Breast epithelium (tissue), 3 donors: ENCODE data around the gene RTBDN.

ENCODE experiments used
- POLR2A ChIP-seq: fragments of 450-650 bp; IDR thresholded peaks from one replicate; pipeline ENCODE4 v1.6.1; 2016; ENCODE audit warnings: antibody characterized with exemption, mild to moderate bottlenecking, moderate library complexity
- POLR2AphosphoS5 ChIP-seq, 3 donors: sonication (generic); formaldehyde crosslinking; IDR thresholded peaks; one replicate each; pipeline ENCODE4 v1.6.1; 2017; ENCODE audit warnings: antibody characterized with exemption in 3 of 3
- TF ChIP-seq, protein P1 (sequence below), 3 donors: fragments of 450-650 bp; IDR thresholded peaks; one replicate each; pipeline ENCODE4 v1.5.1; 2016 to 2017; ENCODE audit warnings: antibody characterized with exemption in 3 of 3, mild to moderate bottlenecking in 3 of 3, moderate library complexity in 3 of 3

DNA sequence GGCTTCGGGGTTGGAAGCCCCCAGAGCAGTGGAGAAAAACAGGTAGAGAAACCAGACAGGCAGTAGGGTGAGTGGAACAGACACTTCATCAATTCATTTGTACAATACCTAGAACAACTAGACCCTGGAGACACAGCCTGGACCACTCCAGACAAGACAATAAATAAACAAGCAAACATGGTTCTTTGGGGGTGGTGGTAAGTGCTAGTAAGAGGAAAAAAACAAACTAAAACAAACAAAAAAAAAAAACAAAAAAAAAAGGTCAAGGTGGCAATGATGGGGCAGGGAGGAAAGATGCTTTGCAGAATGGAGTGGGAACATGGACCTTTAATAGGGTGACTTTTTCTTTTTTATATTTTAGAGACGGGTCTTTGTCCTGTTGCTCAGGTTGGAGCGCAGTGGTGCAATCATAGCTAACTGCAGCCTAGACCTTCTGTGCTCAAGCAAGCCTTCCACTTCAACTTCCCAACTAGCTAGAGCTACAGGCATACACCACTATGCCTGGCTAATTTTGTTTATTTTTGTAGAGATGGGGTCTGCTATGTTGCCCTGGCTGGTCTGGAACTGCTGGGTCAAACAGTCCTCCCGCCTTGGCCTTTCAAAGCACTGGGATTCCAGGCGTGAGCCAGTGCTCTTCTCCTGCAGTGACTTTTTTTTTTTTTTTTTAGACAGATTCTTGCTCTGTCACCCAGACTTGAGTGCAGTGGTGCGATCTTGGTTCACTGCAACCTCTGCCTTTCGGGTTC is 40.0 kb downstream of the RTBDN start:
- TF ChIP-seq, protein P1, sequence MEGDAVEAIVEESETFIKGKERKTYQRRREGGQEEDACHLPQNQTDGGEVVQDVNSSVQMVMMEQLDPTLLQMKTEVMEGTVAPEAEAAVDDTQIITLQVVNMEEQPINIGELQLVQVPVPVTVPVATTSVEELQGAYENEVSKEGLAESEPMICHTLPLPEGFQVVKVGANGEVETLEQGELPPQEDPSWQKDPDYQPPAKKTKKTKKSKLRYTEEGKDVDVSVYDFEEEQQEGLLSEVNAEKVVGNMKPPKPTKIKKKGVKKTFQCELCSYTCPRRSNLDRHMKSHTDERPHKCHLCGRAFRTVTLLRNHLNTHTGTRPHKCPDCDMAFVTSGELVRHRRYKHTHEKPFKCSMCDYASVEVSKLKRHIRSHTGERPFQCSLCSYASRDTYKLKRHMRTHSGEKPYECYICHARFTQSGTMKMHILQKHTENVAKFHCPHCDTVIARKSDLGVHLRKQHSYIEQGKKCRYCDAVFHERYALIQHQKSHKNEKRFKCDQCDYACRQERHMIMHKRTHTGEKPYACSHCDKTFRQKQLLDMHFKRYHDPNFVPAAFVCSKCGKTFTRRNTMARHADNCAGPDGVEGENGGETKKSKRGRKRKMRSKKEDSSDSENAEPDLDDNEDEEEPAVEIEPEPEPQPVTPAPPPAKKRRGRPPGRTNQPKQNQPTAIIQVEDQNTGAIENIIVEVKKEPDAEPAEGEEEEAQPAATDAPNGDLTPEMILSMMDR (IDR thresholded peaks at IDR 0.05): no peak
- TF ChIP-seq POLR2AphosphoS5 (IDR thresholded peaks at IDR 0.05): peak in 1 of 3 donors; percentile 45
- TF ChIP-seq POLR2A: no peak
